H1 (cell line): ENCODE measurements around the gene AHNAK2. TPM values are rescaled to one million over a fixed set of nuclear protein-coding genes. Genes with fewer than 3 reads are reported as not detected.

Source experiments
- CTCF ChIA-PET: fragments of 300-600 bp; sonication (Branson Sonifier 250); formaldehyde crosslinking; loops from one replicate; lab custom pipeline; 2021; ENCODE audit not compliant: partially characterized antibody; lab: Charles Lee
- POLR2A ChIA-PET: fragments of 300-600 bp; sonication (Branson Sonifier 250); formaldehyde crosslinking; loops from one replicate; lab custom pipeline; 2021; ENCODE audit warnings: inconsistent platforms; ENCODE audit not compliant: partially characterized antibody; lab: Charles Lee
- DNase-seq, 2 experiments: peaks; one replicate each; pipeline versions ENCODE4 v3.0.0 to v3.0.0-alpha.2; 2010 to 2022; ENCODE audit warnings: low spot score in 2 of 2, low read depth in 1 of 2, mixed read lengths in 1 of 2
- FAIRE-seq: peaks from 2 replicates; lab custom pipeline; 2011; peaks lifted over from hg19 to GRCh38; lab: Jason Lieb, UNC
- H2AFZ ChIP-seq: 2 replicates; pipeline ENCODE4 v1.8.1; 2012; ENCODE audit warnings: low read length, inconsistent platforms
- H2AK5ac ChIP-seq: 2 replicates; pipeline ENCODE4 v1.6.1; 2013; ENCODE audit warnings: low read depth, low read length
- H2BK120ac ChIP-seq: replicated peaks from 2 replicates; pipeline ENCODE3; 2013; ENCODE audit warnings: low read depth, low read length, inconsistent platforms
- H2BK12ac ChIP-seq: 2 replicates; pipeline ENCODE4 v1.6.1; 2013; ENCODE audit warnings: low read depth, low read length
- H2BK15ac ChIP-seq: 2 replicates; pipeline ENCODE4 v1.6.1; 2013; ENCODE audit warnings: low read length
- H2BK20ac ChIP-seq: 2 replicates; pipeline ENCODE4 v1.6.1; 2013; ENCODE audit warnings: low read length
- H2BK5ac ChIP-seq: 2 replicates; pipeline ENCODE4 v1.6.1; 2013; ENCODE audit warnings: low read depth, low read length
- H3K14ac ChIP-seq: 2 replicates; pipeline ENCODE4 v1.6.1; 2013; ENCODE audit warnings: inconsistent platforms; ENCODE audit not compliant: insufficient read length
- H3K18ac ChIP-seq: 2 replicates; pipeline ENCODE4 v1.6.1; 2013; ENCODE audit warnings: low read length; ENCODE audit errors: extremely low read depth
- H3K23ac ChIP-seq: 2 replicates; pipeline ENCODE4 v1.6.1; 2013; ENCODE audit warnings: inconsistent platforms; ENCODE audit not compliant: insufficient read length
- H3K23me2 ChIP-seq: 2 replicates; pipeline ENCODE4 v1.6.1; 2013; ENCODE audit warnings: low read depth, low read length
- H3K27ac ChIP-seq: 2 replicates; pipeline ENCODE4 v1.6.1; 2011; ENCODE audit warnings: low read depth, low read length, inconsistent platforms
- H3K27me3 ChIP-seq, 4 experiments: replicated peaks in 1 of 4; 1 replicate in 1 of 4; 2 replicates in 3 of 4; pipeline versions ENCODE4 v1.6.1 to v1.8.1; 2011 to 2013; ENCODE audit warnings: low read length in 3 of 4, mild to moderate bottlenecking in 3 of 4, inconsistent platforms in 2 of 4, mixed read lengths in 2 of 4, moderate library complexity in 1 of 4; ENCODE audit not compliant: control insufficient read depth in 3 of 4, insufficient read depth in 3 of 4; ENCODE audit errors: extremely low read depth in 1 of 4
- H3K36me3 ChIP-seq, 4 experiments: 2 replicates each; pipeline versions ENCODE4 v1.6.1 to v1.8.1; 2011 to 2013; ENCODE audit warnings: mild to moderate bottlenecking in 4 of 4, low read length in 3 of 4, moderate library complexity in 2 of 4, control low read depth in 1 of 4, inconsistent platforms in 1 of 4; ENCODE audit not compliant: insufficient read depth in 4 of 4, control insufficient read depth in 2 of 4
- H3K4ac ChIP-seq: replicated peaks from 2 replicates; pipeline ENCODE3; 2013; ENCODE audit warnings: low read length, low read depth, mixed read lengths, inconsistent platforms; ENCODE audit not compliant: insufficient read length
- H3K4me1 ChIP-seq, 4 experiments: replicated peaks in 1 of 4; 1 replicate in 1 of 4; 2 replicates in 3 of 4; pipeline versions ENCODE4 v1.6.1 to v1.8.1; 2011 to 2013; ENCODE audit warnings: low read length in 3 of 4, inconsistent platforms in 2 of 4, mixed read lengths in 1 of 4; ENCODE audit not compliant: insufficient read depth in 4 of 4, control insufficient read depth in 3 of 4
- H3K4me2 ChIP-seq, 2 experiments: 2 replicates each; pipeline versions ENCODE4 v1.6.1 to v1.8.1; 2011 to 2013; ENCODE audit warnings: low read depth in 2 of 2, low read length in 2 of 2, control low read depth in 1 of 2, inconsistent platforms in 1 of 2, mild to moderate bottlenecking in 1 of 2; ENCODE audit not compliant: insufficient read depth in 1 of 2
- H3K4me3 ChIP-seq, 4 experiments: fragments of 200-600, 300-600 bp in 1 of 4; sonication (generic), shearing (Covaris generic), sonication (Bioruptor Twin) in 1 of 4; 2 replicates each; pipeline versions ENCODE4 v1.5.1 to v1.8.1; 2011 to 2016; ENCODE audit warnings: low read length in 4 of 4, low read depth in 3 of 4, control low read depth in 2 of 4, inconsistent platforms in 2 of 4, mild to moderate bottlenecking in 2 of 4, mixed read lengths in 1 of 4, moderate library complexity in 1 of 4; ENCODE audit not compliant: insufficient read depth in 2 of 4; ENCODE audit errors: extremely low read depth in 1 of 4
- H3K56ac ChIP-seq: replicated peaks from 2 replicates; pipeline ENCODE3; 2013; ENCODE audit warnings: low read depth, mild to moderate bottlenecking, mixed read lengths, low read length, inconsistent platforms; ENCODE audit not compliant: insufficient read length
- H3K79me1 ChIP-seq: 2 replicates; pipeline ENCODE4 v1.6.1; 2013; ENCODE audit warnings: low read depth, low read length, control low read depth
- H3K79me2 ChIP-seq, 2 experiments: 2 replicates each; pipeline versions ENCODE4 v1.6.1 to v1.8.1; 2012 to 2013; ENCODE audit warnings: low read length in 2 of 2, mild to moderate bottlenecking in 2 of 2, inconsistent platforms in 1 of 2; ENCODE audit not compliant: insufficient read depth in 2 of 2, control insufficient read depth in 1 of 2
- H3K9ac ChIP-seq, 4 experiments: replicated peaks in 1 of 4; 1 replicate in 1 of 4; 2 replicates in 3 of 4; pipeline versions ENCODE4 v1.6.1 to v1.8.1; 2011 to 2013; ENCODE audit warnings: low read depth in 3 of 4, low read length in 3 of 4, control low read depth in 2 of 4, mild to moderate bottlenecking in 2 of 4, moderate library complexity in 2 of 4, inconsistent platforms in 1 of 4; ENCODE audit errors: extremely low read depth in 1 of 4
- H3K9me3 ChIP-seq, 2 experiments: 2 replicates each; pipeline versions ENCODE4 v1.6.1 to v1.8.1; 2012 to 2013; ENCODE audit warnings: mild to moderate bottlenecking in 2 of 2, moderate library complexity in 2 of 2, control low read depth in 1 of 2, inconsistent platforms in 1 of 2, low read depth in 1 of 2, low read length in 1 of 2, mixed read lengths in 1 of 2; ENCODE audit not compliant: insufficient read depth in 2 of 2
- H4K20me1 ChIP-seq, 2 experiments: replicated peaks in 1 of 2; 2 replicates each; pipeline versions ENCODE3 to v1.8.1; 2011 to 2013; ENCODE audit warnings: inconsistent platforms in 2 of 2, low read length in 2 of 2, mild to moderate bottlenecking in 1 of 2; ENCODE audit not compliant: insufficient read depth in 2 of 2, control insufficient read depth in 1 of 2
- H4K5ac ChIP-seq: 2 replicates; pipeline ENCODE4 v1.6.1; 2013; ENCODE audit warnings: low read length, low read depth, mixed read lengths, inconsistent platforms; ENCODE audit not compliant: insufficient read length
- H4K8ac ChIP-seq: 2 replicates; pipeline ENCODE4 v1.8.0; 2013; ENCODE audit warnings: mild to moderate bottlenecking, moderate library complexity, low read length, inconsistent platforms; ENCODE audit not compliant: insufficient read depth; ENCODE audit errors: extremely low read depth
- H4K91ac ChIP-seq: replicated peaks from 2 replicates; pipeline ENCODE3; 2013; ENCODE audit warnings: low read length, mixed read lengths, inconsistent platforms; ENCODE audit not compliant: insufficient read length
- CBX5 ChIP-seq: fragments of 300-800, 300-1000 bp; sonication (generic); IDR thresholded peaks from 2 replicates; pipeline ENCODE4 v1.7.1; 2016; ENCODE audit warnings: antibody characterized with exemption, low read length, low read depth
- CREB1 ChIP-seq: IDR thresholded peaks from 2 replicates; pipeline ENCODE4 v1.6.1; 2012; ENCODE audit warnings: inconsistent platforms
- EGR1 ChIP-seq: IDR thresholded peaks from 2 replicates; pipeline ENCODE4 v1.6.1; 2011; ENCODE audit warnings: low read depth, low read length, borderline replicate concordance
- GABPA ChIP-seq: IDR thresholded peaks from 2 replicates; pipeline ENCODE4 v1.6.1; 2011; ENCODE audit warnings: mild to moderate bottlenecking, low read length, moderate library complexity, borderline replicate concordance; ENCODE audit not compliant: insufficient read depth
- ZNF274 ChIP-seq: IDR thresholded peaks from 2 replicates; pipeline ENCODE4 v1.7.0; 2012; ENCODE audit warnings: low read length, borderline replicate concordance; ENCODE audit errors: extremely low read depth
- WGBS, 2 experiments: shearing (Covaris generic) in 1 of 2; methylation state at CpG; one replicate each; pipeline versions ENCODE4 v1.1.6 to v1.1.7; 2013 to 2015; ENCODE audit warnings: low lambda C conversion rate in 2 of 2, mixed read lengths in 2 of 2, inconsistent platforms in 1 of 2, low coverage in 1 of 2, missing lambda C conversion rate in 1 of 2; ENCODE audit not compliant: insufficient replicate concordance in 2 of 2, insufficient coverage in 1 of 2, insufficient read length in 1 of 2; ENCODE audit errors: extremely low coverage in 1 of 2, missing lambda C conversion rate in 1 of 2; 5-methylcytosine and 5-hydroxymethylcytosine counted together
- polyA plus RNA-seq, 7 experiments: library from polyadenylated mRNA; depleted of rRNA in 3 of 7; stranded (reverse) in 5 of 7; unstranded in 2 of 7; fragments of >200 nt in 5 of 7; fragments of 200-250 nt in 2 of 7; gene quantifications; 1 replicate in 5 of 7; 2 replicates in 1 of 7; 4 replicates in 1 of 7; pipeline versions ENCODE4 v1.2.1 to v1.2.3, GENCODE V29; 2011 to 2013; ENCODE audit warnings: missing spikeins in 2 of 7, mixed read lengths in 2 of 7
- total RNA-seq: library from RNA; stranded (reverse); fragmentation: NEBNext Ultra II Directional; extraction: Animal tissue kit (Norgen Biotek cat#: 25700); gene quantifications from 2 replicates; pipeline ENCODE4 v1.2.1, GENCODE V29; 2021
- TF ChIP-seq, protein P1 (sequence below): IDR thresholded peaks from 2 replicates; pipeline ENCODE4 v1.6.1; 2011; ENCODE audit warnings: low read depth, mild to moderate bottlenecking, low read length; ENCODE audit not compliant: insufficient read depth
- TF ChIP-seq, protein P2 (sequence below), 3 experiments: IDR thresholded peaks; 1 replicate in 2 of 3; 2 replicates in 1 of 3; pipeline versions ENCODE4 v1.5.1 to v1.6.1; 2011; ENCODE audit warnings: low read length in 3 of 3, mild to moderate bottlenecking in 3 of 3, inconsistent platforms in 2 of 3, low read depth in 1 of 3, moderate library complexity in 1 of 3; ENCODE audit not compliant: insufficient read depth in 1 of 3; ENCODE audit errors: control extremely low read depth in 1 of 3

AHNAK2 gene
- total and polyA plus RNA-seq, 2 of the 8 experiments (the other 6 are each of a cell fraction or from before 2014, with no cell fraction given): 0.95 to 2.0 TPM

DNA sequence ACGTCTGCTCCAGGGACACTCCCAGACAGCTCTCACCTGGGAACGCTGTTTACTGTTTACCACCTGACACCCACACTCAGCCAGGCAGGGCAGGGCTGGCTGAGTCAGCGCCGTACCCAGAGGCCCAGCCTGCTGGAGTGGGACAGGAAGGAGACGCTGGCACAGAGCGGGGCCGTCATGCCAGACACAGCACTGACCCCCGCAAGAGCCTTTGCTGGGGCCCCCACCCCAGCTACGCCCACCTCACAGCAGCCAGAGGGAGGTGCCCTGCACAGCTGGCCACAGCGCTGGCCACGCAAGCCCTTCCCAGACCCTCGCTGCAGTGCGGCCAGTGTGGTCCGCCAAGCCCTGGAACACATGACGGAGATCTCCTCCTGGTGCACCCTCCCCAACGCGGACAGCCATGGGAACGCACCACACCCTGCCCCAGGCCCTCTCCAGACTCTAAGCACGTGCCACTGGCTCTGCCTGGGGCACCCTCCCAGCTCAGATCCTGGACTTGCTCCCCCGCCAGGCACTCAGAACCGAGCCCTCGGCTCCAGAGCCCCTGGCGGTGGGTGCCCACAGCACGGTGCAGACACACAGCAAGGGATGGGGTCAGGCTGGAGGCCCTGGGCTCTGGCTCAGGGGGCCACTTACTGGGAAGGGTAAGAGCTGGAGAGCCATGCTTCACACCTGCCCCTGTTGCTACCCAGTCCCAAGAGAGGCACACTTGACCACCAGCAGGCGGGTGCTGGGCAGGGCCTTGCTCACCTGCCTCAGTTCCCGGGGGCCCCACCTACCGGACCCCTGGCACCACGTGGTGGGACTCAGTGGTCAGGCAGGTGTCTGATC, 5.7 kb downstream of the AHNAK2 start:
- H3K4me2 ChIP-seq: no peak overlapping the region
- H2AK5ac ChIP-seq: no peak overlapping the region
- H3K27me3 ChIP-seq: peaks cover 11 to 14% (median 13%) of the 10 kb centered on the region in 4 experiments; a peak in 6 of 7 replicates
- no peak for DNase-seq
- H2BK120ac ChIP-seq: no peak overlapping the region
- H2BK12ac ChIP-seq: peak overlapping the region; percentile 80; the same call in 1 of the 2 replicates
- H3K4me1 ChIP-seq: peaks cover 0 to 17% (median 9%) of the 10 kb centered on the region in 4 experiments; a peak in 5 of 7 replicates
- ChIA-PET CTCF (interaction anchor here (0.6 to 11.5 kb wide), 9 partner anchors 12 to 109 kb away, joined by 3 to 161 read pairs (median 4); no protein-coding TSS in a partner anchor), POLR2A (no interaction called here)
- FAIRE-seq: no peak
- H4K8ac ChIP-seq: no peak overlapping the region; the same call in 1 of the 2 replicates
- H3K18ac ChIP-seq: no peak overlapping the region; the same call in none of the 2 replicates
- 0 out of 2 replicates have a peak overlapping the region, but pooled peaks have one; percentile 24 for H2BK5ac ChIP-seq
- no peak overlapping the region for H3K4me3 ChIP-seq
- no peak overlapping the region for H2AFZ ChIP-seq
- H4K91ac ChIP-seq: no peak overlapping the region
- H4K20me1 ChIP-seq: peaks cover 4 to 5% of the 10 kb centered on the region in 2 experiments
- no peak overlapping the region; the same call in 1 of the 2 replicates for H2BK20ac ChIP-seq
- H3K9ac ChIP-seq: no peak overlapping the region; a peak in 1 of 7 replicates
- H3K27ac ChIP-seq: no peak overlapping the region
- peak overlapping the region; percentile 78 for H3K4ac ChIP-seq
- no peaks in the 10 kb centered on the region for H3K79me1 ChIP-seq
- WGBS, 2 experiments: 90% methylated on average over 23 of the region's 28 CpGs; no CpG with 5 or more reads in 1 of the 2 experiments
- H3K9me3 ChIP-seq: no peaks in the 10 kb centered on the region
- peaks cover 3% of the 10 kb centered on the region; the same call in 1 of the 2 replicates for H3K23me2 ChIP-seq
- H3K36me3 ChIP-seq: no peaks in the 10 kb centered on the region
- no peak overlapping the region for H3K56ac ChIP-seq
- 0 out of 2 replicates have a peak overlapping the region, but pooled peaks have one; percentile 61 for H2BK15ac ChIP-seq
- H3K23ac ChIP-seq: no peak overlapping the region
- no peak overlapping the region for H3K14ac ChIP-seq
- no peaks in the 10 kb centered on the region for H3K79me2 ChIP-seq
- no peak overlapping the region for H4K5ac ChIP-seq
- TF ChIP-seq GABPA (no peak), ZNF274 (no peak), CBX5 (no peak), CREB1 (no peak), EGR1 (no peak)
- TF ChIP-seq, protein P1, sequence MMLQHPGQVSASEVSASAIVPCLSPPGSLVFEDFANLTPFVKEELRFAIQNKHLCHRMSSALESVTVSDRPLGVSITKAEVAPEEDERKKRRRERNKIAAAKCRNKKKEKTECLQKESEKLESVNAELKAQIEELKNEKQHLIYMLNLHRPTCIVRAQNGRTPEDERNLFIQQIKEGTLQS: no peak
- TF ChIP-seq, protein P2, sequence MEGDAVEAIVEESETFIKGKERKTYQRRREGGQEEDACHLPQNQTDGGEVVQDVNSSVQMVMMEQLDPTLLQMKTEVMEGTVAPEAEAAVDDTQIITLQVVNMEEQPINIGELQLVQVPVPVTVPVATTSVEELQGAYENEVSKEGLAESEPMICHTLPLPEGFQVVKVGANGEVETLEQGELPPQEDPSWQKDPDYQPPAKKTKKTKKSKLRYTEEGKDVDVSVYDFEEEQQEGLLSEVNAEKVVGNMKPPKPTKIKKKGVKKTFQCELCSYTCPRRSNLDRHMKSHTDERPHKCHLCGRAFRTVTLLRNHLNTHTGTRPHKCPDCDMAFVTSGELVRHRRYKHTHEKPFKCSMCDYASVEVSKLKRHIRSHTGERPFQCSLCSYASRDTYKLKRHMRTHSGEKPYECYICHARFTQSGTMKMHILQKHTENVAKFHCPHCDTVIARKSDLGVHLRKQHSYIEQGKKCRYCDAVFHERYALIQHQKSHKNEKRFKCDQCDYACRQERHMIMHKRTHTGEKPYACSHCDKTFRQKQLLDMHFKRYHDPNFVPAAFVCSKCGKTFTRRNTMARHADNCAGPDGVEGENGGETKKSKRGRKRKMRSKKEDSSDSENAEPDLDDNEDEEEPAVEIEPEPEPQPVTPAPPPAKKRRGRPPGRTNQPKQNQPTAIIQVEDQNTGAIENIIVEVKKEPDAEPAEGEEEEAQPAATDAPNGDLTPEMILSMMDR (IDR thresholded peaks at IDR 0.05; ENCODE audit: control extremely low read depth in 1 of 3, insufficient read depth in 1 of 3, low read depth in 1 of 3, low read length in 3 of 3): no peak
